ENCODE results near the gene STK4. TPM values are rescaled to one million over a fixed set of nuclear protein-coding genes. Genes with fewer than 3 reads are reported as not detected.

Gene STK4
- total RNA-seq, 1 experiment from 2014 or later = 19.5 TPM

DNA sequence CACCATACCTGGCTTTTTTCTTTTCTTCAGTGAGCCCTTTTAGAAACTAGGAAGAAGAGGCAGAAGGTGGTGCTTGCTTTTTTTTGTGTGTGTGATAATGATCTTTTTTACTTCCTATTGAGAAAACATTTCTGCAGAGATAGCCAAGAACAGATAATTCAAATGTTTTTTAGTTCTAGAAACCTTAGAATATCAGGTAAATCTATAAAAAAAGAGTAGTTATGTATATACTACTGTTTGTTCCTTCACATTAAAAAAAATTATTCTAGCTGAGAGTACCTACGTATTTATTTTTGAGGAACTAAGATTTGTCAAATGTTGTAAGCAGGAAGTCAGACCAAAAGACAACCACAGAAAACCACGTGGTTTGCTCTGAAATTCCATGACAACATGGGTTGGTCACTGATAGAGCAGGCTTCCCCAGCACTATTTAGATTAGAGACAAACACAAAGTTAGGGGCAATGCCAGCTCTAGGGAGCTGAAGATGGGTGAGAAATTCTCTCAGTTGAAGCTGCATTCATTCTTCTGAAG is 12.8 kb downstream of the STK4 start:
- Histone ChIP-seq H3K4me3 (no peak overlapping the region), H3K4me1 (replicated peaks) (peaks cover 9% of the 10 kb centered on the region), H3K27ac (no peak overlapping the region), H3K9me3 (replicated peaks) (no peaks in the 10 kb centered on the region), H3K27me3 (replicated peaks) (no peaks in the 10 kb centered on the region), H3K36me3 (peaks cover 29% of the 10 kb centered on the region)
- peak in 1 of 2 experiments; percentile 21 for DNase-seq (ENCODE audit: low read depth in 1 of 2, low spot score in 2 of 2)

DNA sequence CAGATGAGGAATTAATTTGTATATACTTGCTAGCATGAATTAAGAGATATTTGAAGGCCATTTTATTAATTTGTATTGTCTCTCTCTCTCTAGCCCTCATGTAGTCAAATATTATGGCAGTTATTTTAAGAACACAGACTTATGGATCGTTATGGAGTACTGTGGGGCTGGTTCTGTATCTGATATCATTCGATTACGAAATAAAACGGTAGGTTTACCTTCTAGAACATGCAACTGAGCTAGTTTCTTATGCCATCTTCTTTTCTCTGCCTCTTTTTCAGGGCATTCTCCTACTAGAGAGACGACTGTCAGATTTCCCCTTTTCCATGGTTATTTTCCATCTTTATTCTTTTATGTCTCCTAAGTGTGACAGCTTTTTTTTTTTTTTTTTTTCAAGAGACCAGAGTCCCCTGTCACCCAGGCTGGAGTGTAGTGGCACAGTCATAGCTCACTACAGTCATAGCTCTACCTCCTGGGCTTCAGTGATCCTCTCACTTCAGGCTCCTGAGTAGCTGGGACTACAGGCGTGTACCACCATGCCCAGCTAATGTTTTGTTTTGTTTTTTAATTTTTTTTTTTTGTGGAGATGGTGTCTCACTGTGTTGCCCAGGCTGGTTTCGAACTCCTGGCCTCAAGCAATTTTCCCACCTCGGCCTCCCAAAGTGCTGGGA is 15.6 kb downstream of the STK4 start:
- no peak overlapping the region for H3K4me3 ChIP-seq
- H3K27me3 ChIP-seq (replicated peaks) = no peaks in the 10 kb centered on the region
- H3K9me3 ChIP-seq (replicated peaks) = no peaks in the 10 kb centered on the region
- peaks cover 16% of the 10 kb centered on the region for H3K36me3 ChIP-seq
- DNase-seq (ENCODE audit: low read depth in 1 of 2, low spot score in 2 of 2) = no peak
- peaks cover 9% of the 10 kb centered on the region for H3K4me1 ChIP-seq (replicated peaks)
- no peak overlapping the region for H3K27ac ChIP-seq

DNA sequence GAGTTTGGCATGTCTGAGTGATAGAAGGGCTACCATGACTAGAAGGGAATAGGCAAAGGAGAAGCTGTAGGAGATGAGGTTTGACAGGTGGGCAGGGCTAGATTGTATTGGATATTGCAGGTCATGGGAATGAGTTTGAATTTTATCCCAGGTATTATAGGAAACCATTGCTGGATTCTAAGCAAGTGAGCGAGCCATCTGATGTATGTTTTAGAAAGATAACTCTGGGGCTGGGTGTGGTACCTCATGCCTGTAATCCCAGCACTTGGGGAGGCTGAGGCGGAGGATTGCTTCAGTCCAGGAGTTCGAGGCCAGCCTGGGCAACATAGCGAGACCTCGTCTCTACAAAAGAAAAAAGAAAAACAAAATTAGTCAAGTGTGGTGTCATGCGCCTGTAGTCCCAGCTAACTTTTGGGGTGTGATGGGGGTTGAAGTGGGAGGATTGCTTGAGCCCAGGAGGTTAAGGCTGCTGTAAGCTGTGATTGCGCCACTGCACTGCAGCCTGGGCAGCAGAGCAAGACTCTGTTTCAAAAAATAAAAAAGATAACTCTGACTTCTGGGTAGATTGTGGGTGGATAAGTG is 16.9 kb downstream of the STK4 start:
- H3K4me3 ChIP-seq = no peak overlapping the region
- peaks cover 22% of the 10 kb centered on the region for H3K36me3 ChIP-seq
- DNase-seq (ENCODE audit: low read depth in 1 of 2, low spot score in 2 of 2) = no peak
- H3K4me1 ChIP-seq (replicated peaks) = peaks cover 9% of the 10 kb centered on the region
- no peaks in the 10 kb centered on the region for H3K9me3 ChIP-seq (replicated peaks)
- H3K27ac ChIP-seq = no peak overlapping the region
- no peaks in the 10 kb centered on the region for H3K27me3 ChIP-seq (replicated peaks)

DNA sequence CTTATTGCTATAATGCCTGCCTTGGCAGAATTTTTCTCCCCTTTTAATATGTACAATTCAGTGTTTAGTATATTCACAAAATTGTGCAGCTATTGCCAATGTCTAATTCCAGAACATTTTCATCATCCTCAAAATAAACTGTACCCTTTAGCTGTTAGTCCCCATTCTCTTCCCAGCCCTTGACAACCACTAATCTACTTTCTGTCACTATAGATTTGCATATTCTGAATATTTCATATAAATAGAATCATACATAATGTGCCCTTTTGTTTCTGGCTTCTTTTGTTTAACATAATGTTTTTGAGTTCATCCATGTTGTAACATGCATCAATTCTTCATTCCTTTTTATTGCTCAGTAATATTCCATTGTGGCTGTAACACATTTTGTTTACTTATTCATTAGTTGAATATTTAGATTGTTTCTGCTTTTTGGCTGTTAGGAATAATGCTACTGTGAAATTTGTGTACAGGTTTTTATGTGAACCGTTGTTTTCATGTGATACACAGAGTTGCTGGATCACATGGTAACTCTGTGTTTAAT is 22.4 kb downstream of the STK4 start:
- DNase-seq (ENCODE audit: low read depth in 1 of 2, low spot score in 2 of 2) = no peak
- Histone ChIP-seq H3K36me3 (peaks cover 22% of the 10 kb centered on the region), H3K9me3 (replicated peaks) (no peaks in the 10 kb centered on the region), H3K4me3 (no peak overlapping the region), H3K27ac (no peak overlapping the region), H3K27me3 (replicated peaks) (no peaks in the 10 kb centered on the region), H3K4me1 (replicated peaks) (peaks cover 20% of the 10 kb centered on the region)

DNA sequence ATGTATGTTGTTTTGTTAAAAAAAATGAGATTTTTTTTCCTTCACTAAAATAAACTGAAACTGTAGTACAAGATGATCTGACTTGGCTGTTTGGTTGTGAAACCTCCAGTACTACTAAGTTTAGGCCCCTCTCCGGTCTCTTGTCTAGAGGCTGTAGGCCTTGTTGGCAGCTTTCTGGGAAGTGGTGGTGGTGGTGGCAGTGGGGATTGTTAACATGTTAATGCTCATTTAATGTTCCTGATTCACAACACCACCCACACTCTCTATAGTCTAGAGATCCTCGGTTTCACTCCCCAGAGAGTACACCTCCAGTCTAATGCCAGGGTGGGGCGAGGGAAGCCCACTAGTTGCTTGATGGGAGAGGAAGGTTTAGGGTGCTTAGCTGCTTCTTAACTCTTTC is 24.1 kb downstream of the STK4 start:
- DNase-seq (ENCODE audit: low read depth in 1 of 2, low spot score in 2 of 2) = no peak
- no peaks in the 10 kb centered on the region for H3K27me3 ChIP-seq (replicated peaks)
- H3K36me3 ChIP-seq = peaks cover 22% of the 10 kb centered on the region
- H3K27ac ChIP-seq = no peak overlapping the region
- peaks cover 23% of the 10 kb centered on the region for H3K4me1 ChIP-seq (replicated peaks)
- no peaks in the 10 kb centered on the region for H3K9me3 ChIP-seq (replicated peaks)
- no peak overlapping the region for H3K4me3 ChIP-seq

DNA sequence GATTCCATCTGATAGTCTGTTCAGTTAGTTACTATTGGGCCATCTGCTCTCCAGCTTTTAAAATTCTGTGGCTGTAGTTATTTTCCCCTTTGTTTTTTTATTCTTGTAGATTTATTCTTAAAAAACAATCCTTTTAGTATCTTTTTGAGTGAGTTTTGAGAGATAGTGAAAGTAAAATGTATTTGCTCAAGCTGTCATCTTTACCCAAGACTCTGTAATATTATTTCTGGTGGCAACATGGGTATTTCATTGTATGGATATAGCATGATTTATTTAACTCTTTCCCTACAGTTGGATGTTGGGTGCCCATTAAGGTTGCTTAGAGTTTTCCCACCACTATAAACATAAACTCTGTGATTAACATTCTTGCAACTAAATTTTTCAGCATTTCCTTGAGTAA is 24.6 kb downstream of the STK4 start:
- no peak for DNase-seq (ENCODE audit: low read depth in 1 of 2, low spot score in 2 of 2)
- Histone ChIP-seq H3K27ac (no peak overlapping the region), H3K27me3 (replicated peaks) (no peaks in the 10 kb centered on the region), H3K36me3 (peaks cover 27% of the 10 kb centered on the region), H3K9me3 (replicated peaks) (no peaks in the 10 kb centered on the region), H3K4me1 (replicated peaks) (peaks cover 23% of the 10 kb centered on the region), H3K4me3 (no peak overlapping the region)

DNA sequence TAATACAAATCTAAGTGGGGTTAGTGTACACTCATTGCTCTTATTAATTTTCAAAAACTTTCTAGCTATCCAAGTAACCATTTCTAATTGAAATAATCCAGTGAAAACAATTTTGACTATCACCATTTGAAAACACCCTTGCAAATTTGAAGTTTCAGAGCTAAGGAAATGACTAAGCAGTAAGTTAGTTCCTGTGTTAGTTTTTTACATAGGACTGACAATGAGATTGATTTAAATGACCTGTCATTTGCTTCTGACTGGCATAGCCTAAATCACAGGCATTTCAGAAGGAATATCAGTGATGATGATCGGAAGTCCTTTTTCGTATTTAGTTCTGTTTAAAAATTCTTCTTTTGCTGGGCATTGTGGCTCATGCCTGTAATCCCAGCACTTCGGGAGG is 27.0 kb downstream of the STK4 start:
- Histone ChIP-seq H3K4me3 (no peak overlapping the region), H3K4me1 (replicated peaks) (peaks cover 23% of the 10 kb centered on the region), H3K27me3 (replicated peaks) (no peaks in the 10 kb centered on the region), H3K9me3 (replicated peaks) (no peaks in the 10 kb centered on the region), H3K36me3 (peaks cover 33% of the 10 kb centered on the region), H3K27ac (no peak overlapping the region; the same call in 1 of the 2 replicates)
- DNase-seq (ENCODE audit: low read depth in 1 of 2, low spot score in 2 of 2) = no peak

DNA sequence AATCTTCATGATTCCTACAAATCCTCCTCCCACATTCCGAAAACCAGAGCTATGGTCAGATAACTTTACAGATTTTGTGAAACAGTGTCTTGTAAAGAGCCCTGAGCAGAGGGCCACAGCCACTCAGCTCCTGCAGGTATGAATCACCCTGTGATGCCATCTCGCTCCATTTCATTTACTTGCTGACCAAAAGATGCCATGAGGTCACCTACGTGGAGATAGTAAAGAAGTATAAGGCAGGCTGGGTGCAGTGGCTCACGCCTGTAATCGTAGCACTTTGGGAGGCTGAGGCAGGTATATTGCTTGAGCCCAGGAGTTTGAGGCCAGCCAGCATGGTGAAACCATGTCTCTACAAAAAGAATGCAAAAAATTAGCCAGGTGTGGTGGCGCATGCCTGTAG is 30.9 kb downstream of the STK4 start:
- H3K4me1 ChIP-seq (replicated peaks) = peaks cover 9% of the 10 kb centered on the region
- peaks cover 53% of the 10 kb centered on the region for H3K36me3 ChIP-seq
- H3K9me3 ChIP-seq (replicated peaks) = no peaks in the 10 kb centered on the region
- no peaks in the 10 kb centered on the region for H3K27me3 ChIP-seq (replicated peaks)
- no peak for DNase-seq (ENCODE audit: low read depth in 1 of 2, low spot score in 2 of 2)
- H3K27ac ChIP-seq = no peak overlapping the region
- no peak overlapping the region for H3K4me3 ChIP-seq

DNA sequence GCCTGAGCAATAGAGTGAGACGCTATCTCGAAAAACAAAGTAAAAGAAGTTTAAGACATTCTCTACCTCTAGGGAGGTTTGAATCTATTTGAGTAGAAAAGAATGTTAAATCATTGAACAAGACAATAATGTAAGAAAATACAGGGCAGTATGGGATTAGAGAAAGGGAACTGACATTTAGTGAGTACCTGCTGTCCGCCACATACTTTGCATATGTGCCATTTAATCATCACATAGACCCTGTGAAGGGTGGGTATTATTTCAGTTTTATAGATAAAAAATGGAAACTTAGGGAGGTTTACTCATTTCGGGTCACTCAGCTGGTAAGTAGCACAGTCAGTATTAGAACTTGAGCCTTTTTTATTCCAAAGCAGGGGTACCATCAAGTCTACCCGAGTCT is 31.4 kb downstream of the STK4 start:
- H3K4me3 ChIP-seq = no peak overlapping the region
- DNase-seq (ENCODE audit: low read depth in 1 of 2, low spot score in 2 of 2) = no peak
- H3K4me1 ChIP-seq (replicated peaks) = peaks cover 9% of the 10 kb centered on the region
- no peaks in the 10 kb centered on the region for H3K9me3 ChIP-seq (replicated peaks)
- H3K36me3 ChIP-seq = peaks cover 53% of the 10 kb centered on the region
- no peaks in the 10 kb centered on the region for H3K27me3 ChIP-seq (replicated peaks)
- H3K27ac ChIP-seq = no peak overlapping the region

DNA sequence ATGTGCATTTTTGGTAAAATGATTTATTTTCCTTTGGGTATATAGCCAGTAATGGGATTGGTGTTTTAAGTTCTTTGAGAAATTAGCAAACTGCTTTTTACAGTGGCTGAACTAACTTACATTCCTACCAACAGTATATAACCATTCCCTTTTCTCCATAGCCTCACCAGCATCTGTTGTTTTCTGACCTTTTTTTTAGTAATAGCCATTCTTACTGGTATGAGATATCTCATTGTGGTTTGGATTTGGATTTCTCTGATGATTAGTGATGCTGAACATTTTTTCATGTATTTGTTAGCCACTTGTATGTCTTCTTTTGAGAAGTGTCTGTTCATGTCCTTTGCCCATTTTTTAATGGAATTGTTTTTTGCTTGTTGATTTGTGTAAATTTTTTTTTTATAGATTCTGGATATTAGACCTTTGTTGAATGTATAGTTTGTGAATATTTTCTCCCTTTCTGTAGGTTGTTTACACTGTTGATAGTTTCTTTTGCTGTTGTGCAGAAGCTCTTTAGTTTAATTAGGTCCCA is 42.3 kb downstream of the STK4 start:
- no peak overlapping the region for H3K4me3 ChIP-seq
- DNase-seq (ENCODE audit: low read depth in 1 of 2, low spot score in 2 of 2) = no peak

DNA sequence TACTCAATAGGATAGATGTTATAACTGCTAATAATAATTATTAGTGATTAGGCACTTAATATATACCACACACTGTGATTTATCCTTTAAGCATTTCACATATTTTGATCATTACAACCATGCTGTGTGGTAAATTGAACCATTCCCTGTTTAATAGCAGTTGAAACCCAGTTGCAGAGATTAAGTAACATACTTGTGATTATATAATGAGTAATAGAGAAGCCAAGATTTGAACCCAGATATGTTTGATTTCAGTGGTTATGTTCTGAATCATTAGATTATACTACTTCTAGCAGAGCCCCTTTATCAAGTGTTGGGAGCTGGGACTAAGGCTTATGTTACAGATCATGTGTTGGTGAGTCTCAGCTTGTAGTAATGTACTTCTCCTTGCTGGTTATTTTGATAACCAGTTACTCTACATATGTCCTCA is 44.1 kb downstream of the STK4 start:
- Histone ChIP-seq H3K9me3 (replicated peaks) (no peaks in the 10 kb centered on the region), H3K36me3 (peaks cover 17% of the 10 kb centered on the region; the same call in 1 of the 2 replicates), H3K27me3 (replicated peaks) (no peaks in the 10 kb centered on the region), H3K4me3 (no peak overlapping the region), H3K27ac (no peak overlapping the region), H3K4me1 (replicated peaks) (peaks cover 46% of the 10 kb centered on the region)
- no peak for DNase-seq (ENCODE audit: low read depth in 1 of 2, low spot score in 2 of 2)

More for the DNA sequence above, 42.3 kb downstream of the STK4 start:
- Histone ChIP-seq H3K9me3 (replicated peaks) (no peaks in the 10 kb centered on the region), H3K4me1 (replicated peaks) (peaks cover 28% of the 10 kb centered on the region), H3K27ac (no peak overlapping the region), H3K27me3 (replicated peaks) (no peaks in the 10 kb centered on the region), H3K36me3 (peaks cover 17% of the 10 kb centered on the region; the same call in 1 of the 2 replicates)

DNA sequence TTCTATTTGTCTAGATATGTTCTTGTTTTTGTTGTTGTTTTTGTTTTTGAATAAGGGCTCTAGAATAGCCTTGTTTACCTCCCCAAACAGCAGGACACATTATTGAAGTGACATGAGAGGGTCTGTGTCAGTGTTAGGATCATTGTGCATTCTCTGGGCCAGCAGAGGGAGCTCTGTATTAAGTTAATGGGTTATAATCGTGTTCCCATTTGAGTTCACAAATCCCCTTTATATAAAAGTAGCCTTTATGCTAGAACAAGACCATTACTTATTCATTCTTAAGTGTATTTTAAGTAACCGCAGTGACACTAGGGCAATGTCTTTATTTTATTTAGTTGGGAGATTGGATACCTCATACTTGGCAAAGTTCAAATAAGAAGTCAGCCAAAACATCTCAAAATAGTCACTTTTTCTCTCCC is 44.8 kb downstream of the STK4 start:
- Histone ChIP-seq H3K27me3 (replicated peaks) (no peaks in the 10 kb centered on the region), H3K27ac (no peak overlapping the region), H3K9me3 (replicated peaks) (no peaks in the 10 kb centered on the region), H3K4me1 (replicated peaks) (peaks cover 53% of the 10 kb centered on the region), H3K4me3 (no peak overlapping the region), H3K36me3 (peaks cover 17% of the 10 kb centered on the region; the same call in 1 of the 2 replicates)
- peak; percentile 64 to 72 for DNase-seq (ENCODE audit: low read depth in 1 of 2, low spot score in 2 of 2)

DNA sequence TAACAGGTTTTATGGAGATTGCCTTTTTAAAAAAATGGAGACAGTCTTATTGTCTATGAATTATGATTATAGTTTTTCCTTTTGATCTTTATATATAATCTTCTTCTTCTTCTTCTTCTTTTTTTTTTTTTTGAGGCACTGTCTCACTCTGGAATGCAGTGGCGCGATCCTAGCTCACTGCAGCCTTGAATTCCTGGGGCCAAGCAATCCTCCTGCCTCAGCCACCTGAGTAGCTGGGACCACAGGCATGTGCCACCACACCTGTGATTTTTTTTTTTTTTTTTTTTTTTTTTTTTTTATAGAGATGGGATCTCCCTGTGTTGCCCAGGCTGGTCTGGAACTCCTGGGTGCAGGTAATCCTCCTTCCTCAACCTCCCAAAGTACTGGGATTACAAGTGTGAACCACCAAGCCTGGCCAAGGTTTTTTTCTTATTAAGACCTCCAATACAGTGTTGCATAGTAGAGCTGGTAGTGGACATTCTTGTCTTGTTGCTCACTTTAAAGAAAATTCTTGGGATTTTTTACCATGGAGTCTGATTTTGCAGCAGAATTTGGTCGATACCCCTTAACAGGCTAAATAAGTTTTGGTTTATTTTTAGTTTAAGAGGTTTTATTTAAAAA is 46.5 kb downstream of the STK4 start:
- H3K9me3 ChIP-seq (replicated peaks) = no peaks in the 10 kb centered on the region
- peaks cover 70% of the 10 kb centered on the region for H3K4me1 ChIP-seq (replicated peaks)
- H3K36me3 ChIP-seq = peaks cover 16% of the 10 kb centered on the region; the same call in 1 of the 2 replicates
- peak overlapping the region; percentile 81 for H3K27ac ChIP-seq
- peak; percentile 57 to 84 for DNase-seq (ENCODE audit: low read depth in 1 of 2, low spot score in 2 of 2)
- no peak overlapping the region for H3K4me3 ChIP-seq
- no peaks in the 10 kb centered on the region for H3K27me3 ChIP-seq (replicated peaks)

Measured in SJSA1 (cell line).